Measurements from ENCODE around the gene HDAC3.

Gene HDAC3

GRCh38 chr5:141657937-141658545, 21.4 kb upstream of the HDAC3 start:
- DNase-seq (ENCODE audit: low spot score): no peak

GRCh38 chr5:141657404-141657803, 20.8 kb upstream of the HDAC3 start:
- DNase-seq (ENCODE audit: low spot score): no peak

- DNase-seq (ENCODE audit: low spot score): no peak
These were observed 19.7 kb upstream of the HDAC3 start for GRCh38 chr5:141656396-141656795.

GRCh38 chr5:141655020-141655419, 18.4 kb upstream of the HDAC3 start:
- DNase-seq (ENCODE audit: low spot score): no peak

GRCh38 chr5:141654298-141654697, 17.6 kb upstream of the HDAC3 start:
- no peak for DNase-seq (ENCODE audit: low spot score)

GRCh38 chr5:141651728-141652105, 15.1 kb upstream of the HDAC3 start:
- no peak for DNase-seq (ENCODE audit: low spot score)

- peak; percentile 72 for DNase-seq (ENCODE audit: low spot score)
These were observed 14.4 kb upstream of the HDAC3 start, which contains the start of gene FCHSD1 for GRCh38 chr5:141650851-141651727. Gene FCHSD1, minus strand, starts transcription at chr5:141651418. Its CDS starts 50 bp downstream, at chr5:141651368.

GRCh38 chr5:141649972-141650371, 13.3 kb upstream of the HDAC3 start:
- DNase-seq (ENCODE audit: low spot score): no peak

GRCh38 chr5:141649056-141649688, 12.5 kb upstream of the HDAC3 start:
- no peak for DNase-seq (ENCODE audit: low spot score)

GRCh38 chr5:141647851-141648250, 11.2 kb upstream of the HDAC3 start:
- no peak for DNase-seq (ENCODE audit: low spot score)

GRCh38 chr5:141647242-141647641, 10.6 kb upstream of the HDAC3 start:
- DNase-seq (ENCODE audit: low spot score): no peak

GRCh38 chr5:141646026-141646425, 9.4 kb upstream of the HDAC3 start:
- no peak for DNase-seq (ENCODE audit: low spot score)

- no peak for DNase-seq (ENCODE audit: low spot score)
These were observed 5.1 kb upstream of the HDAC3 start for GRCh38 chr5:141641634-141642267.

GRCh38 chr5:141640698-141641097, 4.0 kb upstream of the HDAC3 start:
- DNase-seq (ENCODE audit: low spot score): no peak

GRCh38 chr5:141640051-141640415, 3.4 kb upstream of the HDAC3 start:
- DNase-seq (ENCODE audit: low spot score): no peak

GRCh38 chr5:141639357-141640050, 2.9 kb upstream of the HDAC3 start:
- no peak for DNase-seq (ENCODE audit: low spot score)

GRCh38 chr5:141638771-141639170, 2.1 kb upstream of the HDAC3 start:
- DNase-seq (ENCODE audit: low spot score): no peak

- DNase-seq (ENCODE audit: low spot score): peak; percentile 43
These were observed 1.2 kb upstream of the HDAC3 start for GRCh38 chr5:141637767-141638419.

GRCh38 chr5:141637123-141637766, 596 bp upstream of the HDAC3 start:
- no peak for DNase-seq (ENCODE audit: low spot score)

- no peak for DNase-seq (ENCODE audit: low spot score)
These were observed 590 bp downstream of the HDAC3 start for GRCh38 chr5:141636106-141636412.

GRCh38 chr5:141635646-141636045, 1.0 kb downstream of the HDAC3 start:
- no peak for DNase-seq (ENCODE audit: low spot score)

Measured in pons (tissue), 1 donor.